Endothelial cell of hepatic sinusoid (primary cell): Measurements from ENCODE around the gene MARCO.

Source experiments
- in situ Hi-C: cut with HindIII; loops from 2 replicates; pipeline ENCODE4 v1.10.0; 2017; ENCODE audit warnings: low sequenced_read_pairs

Gene MARCO

GRCh38 chr2:118973542-118973951, 31.6 kb downstream of the MARCO start:
- in situ Hi-C loops: no loop called here

- in situ Hi-C loops: no loop called here
Observed at GRCh38 chr2:118974103-118974993, 32.4 kb downstream of the MARCO start.

GRCh38 chr2:118975133-118975532, 33.1 kb downstream of the MARCO start:
- in situ Hi-C loops: no loop called here

GRCh38 chr2:118978064-118978463, 36.1 kb downstream of the MARCO start:
- in situ Hi-C loops: no loop called here

- in situ Hi-C loops: no loop called here
Observed at GRCh38 chr2:118979152-118979861, 37.3 kb downstream of the MARCO start.

- in situ Hi-C loops: no loop called here
Observed at GRCh38 chr2:118980022-118980421, 38.0 kb downstream of the MARCO start.

GRCh38 chr2:118980573-118980972, 38.6 kb downstream of the MARCO start:
- in situ Hi-C loops: no loop called here

GRCh38 chr2:118981632-118982031, 39.6 kb downstream of the MARCO start:
- in situ Hi-C loops: no loop called here

GRCh38 chr2:118982039-118982438, 40.0 kb downstream of the MARCO start:
- in situ Hi-C loops: no loop called here

GRCh38 chr2:118983133-118983532, 41.1 kb downstream of the MARCO start:
- in situ Hi-C loops: no loop called here

- in situ Hi-C loops: no loop called here
Observed at GRCh38 chr2:118983915-118984314, 41.9 kb downstream of the MARCO start.

- in situ Hi-C loops: no loop called here
Observed at GRCh38 chr2:118986738-118987137, 44.7 kb downstream of the MARCO start.

GRCh38 chr2:118987886-118988285, 45.9 kb downstream of the MARCO start:
- in situ Hi-C loops: no loop called here

GRCh38 chr2:118988706-118989105, 46.7 kb downstream of the MARCO start:
- in situ Hi-C loops: no loop called here

- in situ Hi-C loops: no loop called here
Observed at GRCh38 chr2:118989481-118989880, 47.5 kb downstream of the MARCO start.

- in situ Hi-C loops: no loop called here
Observed at GRCh38 chr2:118990757-118991545, 49.0 kb downstream of the MARCO start.

- in situ Hi-C loops: no loop called here
Observed at GRCh38 chr2:118991554-118991953, 49.6 kb downstream of the MARCO start.

- in situ Hi-C loops: no loop called here
Observed at GRCh38 chr2:118992740-118993391, 50.9 kb downstream of the MARCO start.

GRCh38 chr2:118993392-118993752, 51.4 kb downstream of the MARCO start:
- in situ Hi-C loops: no loop called here

- in situ Hi-C loops: no loop called here
Observed at GRCh38 chr2:118994172-118994700, 52.2 kb downstream of the MARCO start.

- in situ Hi-C loops: no loop called here
Observed at GRCh38 chr2:118994778-118995177, 52.8 kb downstream of the MARCO start.
